H1 (cell line): ENCODE data around the gene GOLGA2. TPM values are rescaled to one million over a fixed set of nuclear protein-coding genes. Genes with fewer than 3 reads are reported as not detected.
A peak's percentile ranks its signal among the peaks of the same experiment; 100 is the strongest.

ENCODE experiments used
- CTCF ChIA-PET: fragments of 300-600 bp; sonication (Branson Sonifier 250); formaldehyde crosslinking; loops from one replicate; lab custom pipeline; 2021; ENCODE audit not compliant: partially characterized antibody; lab: Charles Lee
- POLR2A ChIA-PET: fragments of 300-600 bp; sonication (Branson Sonifier 250); formaldehyde crosslinking; loops from one replicate; lab custom pipeline; 2021; ENCODE audit warnings: inconsistent platforms; ENCODE audit not compliant: partially characterized antibody; lab: Charles Lee
- DNase-seq, 2 experiments: peaks; one replicate each; pipeline versions ENCODE4 v3.0.0 to v3.0.0-alpha.2; 2010 to 2022; ENCODE audit warnings: low spot score in 2 of 2, low read depth in 1 of 2, mixed read lengths in 1 of 2
- FAIRE-seq: peaks from 2 replicates; lab custom pipeline; 2011; peaks lifted over from hg19 to GRCh38; lab: Jason Lieb, UNC
- H2AFZ ChIP-seq: 2 replicates; pipeline ENCODE4 v1.8.1; 2012; ENCODE audit warnings: low read length, inconsistent platforms
- H2AK5ac ChIP-seq: 2 replicates; pipeline ENCODE4 v1.6.1; 2013; ENCODE audit warnings: low read depth, low read length
- H2BK120ac ChIP-seq: replicated peaks from 2 replicates; pipeline ENCODE3; 2013; ENCODE audit warnings: low read depth, low read length, inconsistent platforms
- H2BK12ac ChIP-seq: 2 replicates; pipeline ENCODE4 v1.6.1; 2013; ENCODE audit warnings: low read depth, low read length
- H2BK15ac ChIP-seq: 2 replicates; pipeline ENCODE4 v1.6.1; 2013; ENCODE audit warnings: low read length
- H2BK20ac ChIP-seq: 2 replicates; pipeline ENCODE4 v1.6.1; 2013; ENCODE audit warnings: low read length
- H2BK5ac ChIP-seq: 2 replicates; pipeline ENCODE4 v1.6.1; 2013; ENCODE audit warnings: low read depth, low read length
- H3K14ac ChIP-seq: 2 replicates; pipeline ENCODE4 v1.6.1; 2013; ENCODE audit warnings: inconsistent platforms; ENCODE audit not compliant: insufficient read length
- H3K18ac ChIP-seq: 2 replicates; pipeline ENCODE4 v1.6.1; 2013; ENCODE audit warnings: low read length; ENCODE audit errors: extremely low read depth
- H3K23ac ChIP-seq: 2 replicates; pipeline ENCODE4 v1.6.1; 2013; ENCODE audit warnings: inconsistent platforms; ENCODE audit not compliant: insufficient read length
- H3K23me2 ChIP-seq: 2 replicates; pipeline ENCODE4 v1.6.1; 2013; ENCODE audit warnings: low read depth, low read length
- H3K27ac ChIP-seq: 2 replicates; pipeline ENCODE4 v1.6.1; 2011; ENCODE audit warnings: low read depth, low read length, inconsistent platforms
- H3K27me3 ChIP-seq, 4 experiments: replicated peaks in 1 of 4; 1 replicate in 1 of 4; 2 replicates in 3 of 4; pipeline versions ENCODE4 v1.6.1 to v1.8.1; 2011 to 2013; ENCODE audit warnings: low read length in 3 of 4, mild to moderate bottlenecking in 3 of 4, inconsistent platforms in 2 of 4, mixed read lengths in 2 of 4, moderate library complexity in 1 of 4; ENCODE audit not compliant: control insufficient read depth in 3 of 4, insufficient read depth in 3 of 4; ENCODE audit errors: extremely low read depth in 1 of 4
- H3K36me3 ChIP-seq, 4 experiments: 2 replicates each; pipeline versions ENCODE4 v1.6.1 to v1.8.1; 2011 to 2013; ENCODE audit warnings: mild to moderate bottlenecking in 4 of 4, low read length in 3 of 4, moderate library complexity in 2 of 4, control low read depth in 1 of 4, inconsistent platforms in 1 of 4; ENCODE audit not compliant: insufficient read depth in 4 of 4, control insufficient read depth in 2 of 4
- H3K4ac ChIP-seq: replicated peaks from 2 replicates; pipeline ENCODE3; 2013; ENCODE audit warnings: low read length, low read depth, mixed read lengths, inconsistent platforms; ENCODE audit not compliant: insufficient read length
- H3K4me1 ChIP-seq, 4 experiments: replicated peaks in 1 of 4; 1 replicate in 1 of 4; 2 replicates in 3 of 4; pipeline versions ENCODE4 v1.6.1 to v1.8.1; 2011 to 2013; ENCODE audit warnings: low read length in 3 of 4, inconsistent platforms in 2 of 4, mixed read lengths in 1 of 4; ENCODE audit not compliant: insufficient read depth in 4 of 4, control insufficient read depth in 3 of 4
- H3K4me2 ChIP-seq, 2 experiments: 2 replicates each; pipeline versions ENCODE4 v1.6.1 to v1.8.1; 2011 to 2013; ENCODE audit warnings: low read depth in 2 of 2, low read length in 2 of 2, control low read depth in 1 of 2, inconsistent platforms in 1 of 2, mild to moderate bottlenecking in 1 of 2; ENCODE audit not compliant: insufficient read depth in 1 of 2
- H3K4me3 ChIP-seq, 4 experiments: fragments of 200-600, 300-600 bp in 1 of 4; sonication (generic), shearing (Covaris generic), sonication (Bioruptor Twin) in 1 of 4; 2 replicates each; pipeline versions ENCODE4 v1.5.1 to v1.8.1; 2011 to 2016; ENCODE audit warnings: low read length in 4 of 4, low read depth in 3 of 4, control low read depth in 2 of 4, inconsistent platforms in 2 of 4, mild to moderate bottlenecking in 2 of 4, mixed read lengths in 1 of 4, moderate library complexity in 1 of 4; ENCODE audit not compliant: insufficient read depth in 2 of 4; ENCODE audit errors: extremely low read depth in 1 of 4
- H3K56ac ChIP-seq: replicated peaks from 2 replicates; pipeline ENCODE3; 2013; ENCODE audit warnings: low read depth, mild to moderate bottlenecking, mixed read lengths, low read length, inconsistent platforms; ENCODE audit not compliant: insufficient read length
- H3K79me1 ChIP-seq: 2 replicates; pipeline ENCODE4 v1.6.1; 2013; ENCODE audit warnings: low read depth, low read length, control low read depth
- H3K79me2 ChIP-seq, 2 experiments: 2 replicates each; pipeline versions ENCODE4 v1.6.1 to v1.8.1; 2012 to 2013; ENCODE audit warnings: low read length in 2 of 2, mild to moderate bottlenecking in 2 of 2, inconsistent platforms in 1 of 2; ENCODE audit not compliant: insufficient read depth in 2 of 2, control insufficient read depth in 1 of 2
- H3K9ac ChIP-seq, 4 experiments: replicated peaks in 1 of 4; 1 replicate in 1 of 4; 2 replicates in 3 of 4; pipeline versions ENCODE4 v1.6.1 to v1.8.1; 2011 to 2013; ENCODE audit warnings: low read depth in 3 of 4, low read length in 3 of 4, control low read depth in 2 of 4, mild to moderate bottlenecking in 2 of 4, moderate library complexity in 2 of 4, inconsistent platforms in 1 of 4; ENCODE audit errors: extremely low read depth in 1 of 4
- H3K9me3 ChIP-seq, 2 experiments: 2 replicates each; pipeline versions ENCODE4 v1.6.1 to v1.8.1; 2012 to 2013; ENCODE audit warnings: mild to moderate bottlenecking in 2 of 2, moderate library complexity in 2 of 2, control low read depth in 1 of 2, inconsistent platforms in 1 of 2, low read depth in 1 of 2, low read length in 1 of 2, mixed read lengths in 1 of 2; ENCODE audit not compliant: insufficient read depth in 2 of 2
- H4K20me1 ChIP-seq, 2 experiments: replicated peaks in 1 of 2; 2 replicates each; pipeline versions ENCODE3 to v1.8.1; 2011 to 2013; ENCODE audit warnings: inconsistent platforms in 2 of 2, low read length in 2 of 2, mild to moderate bottlenecking in 1 of 2; ENCODE audit not compliant: insufficient read depth in 2 of 2, control insufficient read depth in 1 of 2
- H4K5ac ChIP-seq: 2 replicates; pipeline ENCODE4 v1.6.1; 2013; ENCODE audit warnings: low read length, low read depth, mixed read lengths, inconsistent platforms; ENCODE audit not compliant: insufficient read length
- H4K8ac ChIP-seq: 2 replicates; pipeline ENCODE4 v1.8.0; 2013; ENCODE audit warnings: mild to moderate bottlenecking, moderate library complexity, low read length, inconsistent platforms; ENCODE audit not compliant: insufficient read depth; ENCODE audit errors: extremely low read depth
- H4K91ac ChIP-seq: replicated peaks from 2 replicates; pipeline ENCODE3; 2013; ENCODE audit warnings: low read length, mixed read lengths, inconsistent platforms; ENCODE audit not compliant: insufficient read length
- JUN ChIP-seq: IDR thresholded peaks from 2 replicates; pipeline ENCODE4 v1.6.1; 2011; ENCODE audit warnings: low read depth, mild to moderate bottlenecking, improper control_type of control experiment, low read length
- MAFK ChIP-seq: IDR thresholded peaks from 2 replicates; pipeline ENCODE4 v1.6.1; 2012; ENCODE audit warnings: low read depth, mild to moderate bottlenecking, improper control_type of control experiment, low read length
- POLR2AphosphoS5 ChIP-seq: IDR thresholded peaks from 2 replicates; pipeline ENCODE4 v1.6.1; 2011; ENCODE audit warnings: low read depth, low read length
- RNF2 ChIP-seq: fragments of 200-900, 300-1000 bp; sonication (generic); IDR thresholded peaks from 2 replicates; pipeline ENCODE4 v1.7.1; 2016; ENCODE audit warnings: borderline replicate concordance, low read depth, mild to moderate bottlenecking, antibody characterized with exemption, low read length; ENCODE audit not compliant: poor library complexity, severe bottlenecking; ENCODE audit errors: missing control alignments
- TAF1 ChIP-seq: IDR thresholded peaks from 2 replicates; pipeline ENCODE4 v1.6.1; 2011; ENCODE audit warnings: mild to moderate bottlenecking, low read depth, low read length
- TCF12 ChIP-seq: IDR thresholded peaks from 2 replicates; pipeline ENCODE4 v1.6.1; 2011; ENCODE audit warnings: low read depth, mild to moderate bottlenecking, low read length
- YY1 ChIP-seq: IDR thresholded peaks from 2 replicates; pipeline ENCODE4 v1.6.1; 2011; ENCODE audit warnings: low read depth, mild to moderate bottlenecking, low read length
- WGBS, 2 experiments: shearing (Covaris generic) in 1 of 2; methylation state at CpG; one replicate each; pipeline versions ENCODE4 v1.1.6 to v1.1.7; 2013 to 2015; ENCODE audit warnings: low lambda C conversion rate in 2 of 2, mixed read lengths in 2 of 2, inconsistent platforms in 1 of 2, low coverage in 1 of 2, missing lambda C conversion rate in 1 of 2; ENCODE audit not compliant: insufficient replicate concordance in 2 of 2, insufficient coverage in 1 of 2, insufficient read length in 1 of 2; ENCODE audit errors: extremely low coverage in 1 of 2, missing lambda C conversion rate in 1 of 2; 5-methylcytosine and 5-hydroxymethylcytosine counted together
- polyA plus RNA-seq, 7 experiments: library from polyadenylated mRNA; depleted of rRNA in 3 of 7; stranded (reverse) in 5 of 7; unstranded in 2 of 7; fragments of >200 nt in 5 of 7; fragments of 200-250 nt in 2 of 7; gene quantifications; 1 replicate in 5 of 7; 2 replicates in 1 of 7; 4 replicates in 1 of 7; pipeline versions ENCODE4 v1.2.1 to v1.2.3, GENCODE V29; 2011 to 2013; ENCODE audit warnings: missing spikeins in 2 of 7, mixed read lengths in 2 of 7
- total RNA-seq: library from RNA; stranded (reverse); fragmentation: NEBNext Ultra II Directional; extraction: Animal tissue kit (Norgen Biotek cat#: 25700); gene quantifications from 2 replicates; pipeline ENCODE4 v1.2.1, GENCODE V29; 2021
- TF ChIP-seq, protein P1 (sequence below), 3 experiments: IDR thresholded peaks; 1 replicate in 2 of 3; 2 replicates in 1 of 3; pipeline versions ENCODE4 v1.5.1 to v1.6.1; 2011; ENCODE audit warnings: low read length in 3 of 3, mild to moderate bottlenecking in 3 of 3, inconsistent platforms in 2 of 3, low read depth in 1 of 3, moderate library complexity in 1 of 3; ENCODE audit not compliant: insufficient read depth in 1 of 3; ENCODE audit errors: control extremely low read depth in 1 of 3

GOLGA2 gene
- total and polyA plus RNA-seq, 2 of the 8 experiments (the other 6 are each of a cell fraction or from before 2014, with no cell fraction given) = 13.1 to 43.6 TPM

DNA sequence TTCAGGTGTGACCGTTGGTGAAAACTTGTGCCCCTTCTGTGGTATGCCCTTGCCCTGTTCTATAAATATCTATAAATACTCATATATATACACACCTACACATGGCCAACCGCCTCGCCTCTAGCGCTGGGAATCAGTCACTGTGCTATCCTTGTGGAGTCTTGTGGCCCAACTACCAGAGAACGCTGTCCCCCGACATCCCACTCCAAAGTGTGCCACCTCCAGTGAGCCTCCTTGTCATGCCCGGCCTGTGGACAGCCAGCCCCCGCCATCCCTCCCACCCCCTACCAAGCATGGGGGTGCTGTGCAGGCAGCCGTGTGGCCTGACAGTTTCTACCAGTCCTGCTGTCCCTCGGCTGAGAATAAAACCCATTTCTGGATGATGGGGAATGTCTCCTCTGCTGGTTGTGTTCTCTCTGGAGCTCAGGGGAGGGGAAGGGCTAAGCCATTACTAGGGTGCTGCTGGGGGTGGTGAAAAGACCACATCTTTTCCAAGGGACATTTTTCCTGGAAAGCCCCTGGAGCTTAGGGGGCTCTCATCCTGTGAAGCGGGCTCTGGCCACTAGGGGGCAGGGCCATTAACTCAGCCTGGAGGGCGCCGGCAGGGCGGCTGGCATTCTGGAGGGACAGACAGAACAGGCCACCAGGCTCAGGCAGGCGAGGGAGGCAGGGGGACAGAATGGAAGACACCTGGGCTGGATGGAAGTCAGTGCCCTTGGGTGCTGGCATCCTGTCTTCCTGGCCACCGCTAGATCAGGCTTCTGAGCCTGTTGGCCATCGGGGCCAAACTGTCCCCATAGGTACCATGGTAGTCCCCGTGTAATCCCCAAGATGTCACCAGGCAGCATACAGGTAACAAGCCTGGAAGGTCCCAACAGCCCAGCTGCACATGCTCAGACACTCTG is 20.7 kb downstream of the GOLGA2 start:
- peaks cover 7% of the 10 kb centered on the region for H3K23me2 ChIP-seq
- DNase-seq (peak in 1 of 2 experiments; percentile 96), FAIRE-seq (no peak)
- ChIA-PET CTCF (interaction anchor here (0.5 to 7.9 kb wide), 33 partner anchors 9 to 1091 kb away, joined by 3 to 58 read pairs (median 3); partner anchors contain the start of gene TRUB2), POLR2A (interaction anchor here (0.6 to 2.5 kb wide), 11 partner anchors 9 to 96 kb away, joined by 3 to 16 read pairs (median 5); partner anchors contain the start of genes BBLN, GOLGA2 and SWI5)
- no peak overlapping the region for H4K5ac ChIP-seq
- no peak overlapping the region for H3K18ac ChIP-seq
- 65% methylated on average over 17 of the region's 18 CpGs; no CpG with 5 or more reads in 1 of the 2 experiments for WGBS, 2 experiments
- no peak overlapping the region for H2BK15ac ChIP-seq
- no peak overlapping the region for H2BK12ac ChIP-seq
- no peak overlapping the region for H4K8ac ChIP-seq
- no peak overlapping the region for H4K91ac ChIP-seq
- no peak overlapping the region for H3K9ac ChIP-seq
- H3K23ac ChIP-seq = no peak overlapping the region
- no peak overlapping the region for H3K14ac ChIP-seq
- H2BK5ac ChIP-seq = no peak overlapping the region
- H3K4me2 ChIP-seq = no peak overlapping the region
- H3K27ac ChIP-seq = no peak overlapping the region
- no peak overlapping the region for H2AFZ ChIP-seq
- H3K4me3 ChIP-seq = no peak overlapping the region
- H2BK20ac ChIP-seq = no peak overlapping the region
- H3K36me3 ChIP-seq = peaks cover 4 to 19% (median 11%) of the 10 kb centered on the region in 4 experiments; a peak in 6 of 8 replicates
- H3K79me1 ChIP-seq = peaks cover 8% of the 10 kb centered on the region
- peaks cover 0 to 7% of the 10 kb centered on the region in 2 experiments; a peak in 1 of 4 replicates for H3K79me2 ChIP-seq
- H2AK5ac ChIP-seq = 0 out of 2 replicates have a peak overlapping the region, but pooled peaks have one; percentile 53
- peaks cover 0 to 7% (median 6%) of the 10 kb centered on the region in 4 experiments; a peak in 5 of 7 replicates for H3K4me1 ChIP-seq
- H3K27me3 ChIP-seq = no peaks in the 10 kb centered on the region
- peaks cover 10 to 24% of the 10 kb centered on the region in 2 experiments for H4K20me1 ChIP-seq
- H3K4ac ChIP-seq = no peak overlapping the region
- no peak overlapping the region for H3K56ac ChIP-seq
- H2BK120ac ChIP-seq = no peak overlapping the region
- H3K9me3 ChIP-seq = no peaks in the 10 kb centered on the region
- TF ChIP-seq RNF2 (no peak), MAFK (no peak), YY1 (peak; percentile 70; the same call in 1 of the 2 replicates), JUN (no peak), TCF12 (no peak), POLR2AphosphoS5 (peak; percentile 87), TAF1 (peak; percentile 38; the same call in 1 of the 2 replicates)
- TF ChIP-seq, protein P1, sequence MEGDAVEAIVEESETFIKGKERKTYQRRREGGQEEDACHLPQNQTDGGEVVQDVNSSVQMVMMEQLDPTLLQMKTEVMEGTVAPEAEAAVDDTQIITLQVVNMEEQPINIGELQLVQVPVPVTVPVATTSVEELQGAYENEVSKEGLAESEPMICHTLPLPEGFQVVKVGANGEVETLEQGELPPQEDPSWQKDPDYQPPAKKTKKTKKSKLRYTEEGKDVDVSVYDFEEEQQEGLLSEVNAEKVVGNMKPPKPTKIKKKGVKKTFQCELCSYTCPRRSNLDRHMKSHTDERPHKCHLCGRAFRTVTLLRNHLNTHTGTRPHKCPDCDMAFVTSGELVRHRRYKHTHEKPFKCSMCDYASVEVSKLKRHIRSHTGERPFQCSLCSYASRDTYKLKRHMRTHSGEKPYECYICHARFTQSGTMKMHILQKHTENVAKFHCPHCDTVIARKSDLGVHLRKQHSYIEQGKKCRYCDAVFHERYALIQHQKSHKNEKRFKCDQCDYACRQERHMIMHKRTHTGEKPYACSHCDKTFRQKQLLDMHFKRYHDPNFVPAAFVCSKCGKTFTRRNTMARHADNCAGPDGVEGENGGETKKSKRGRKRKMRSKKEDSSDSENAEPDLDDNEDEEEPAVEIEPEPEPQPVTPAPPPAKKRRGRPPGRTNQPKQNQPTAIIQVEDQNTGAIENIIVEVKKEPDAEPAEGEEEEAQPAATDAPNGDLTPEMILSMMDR (IDR thresholded peaks at IDR 0.05; ENCODE audit: control extremely low read depth in 1 of 3, insufficient read depth in 1 of 3, low read depth in 1 of 3, low read length in 3 of 3) = peak in 2 of 3 experiments; percentile 96 to 97; a peak in 3 of 4 replicates
